Left cardiac atrium (tissue), 4 donors: Measurements from ENCODE around the gene CCDC97. TPM values are rescaled to one million over a fixed set of nuclear protein-coding genes. Genes with fewer than 3 reads are reported as not detected.
"Not testable (repeated sequence)": the region's sequence is repeated elsewhere in the genome, so short reads cannot be mapped to it uniquely, and the experiment has no call there.

Source experiments
- ATAC-seq, 2 donors: fragments of 200-7000 bp; cut with Tn5 transposase; one replicate each; pipeline ENCODE4 v1.9.1; 2020; ENCODE audit warnings: mild to moderate bottlenecking in 2 of 2, moderate library complexity in 2 of 2
- DNase-seq: peaks from one replicate; pipeline ENCODE4 v3.0.0-alpha.2; 2020
- intact Hi-C, 2 donors: fragments of 100-400 bp; cut with DNase I; formaldehyde crosslinking; loops; one replicate each; pipeline versions ENCODE4 v1.14.1 to v1.15.1; 2022 to 2023
- total RNA-seq, 2 donors: library from RNA; stranded (reverse); fragmentation: NEBNext Ultra II Directional; extraction: Animal tissue kit (Norgen Biotek cat#: 25700); gene quantifications; one replicate each; pipeline ENCODE4 v1.2.1, GENCODE V29; 2021
- donor health status: DM: no; HTN: yes; CAD: no.
- donor health status: DM: no; HTN: yes; CAD: no; lungs with severe emphysema.
- donor health status: DM: yes; HTN: yes; CAD: no.
- donor health status: Dilated cardiomyopathy.

CCDC97 gene
- total RNA-seq, 2 donors from 2014 or later: 18.0 to 18.6 TPM

DNA sequence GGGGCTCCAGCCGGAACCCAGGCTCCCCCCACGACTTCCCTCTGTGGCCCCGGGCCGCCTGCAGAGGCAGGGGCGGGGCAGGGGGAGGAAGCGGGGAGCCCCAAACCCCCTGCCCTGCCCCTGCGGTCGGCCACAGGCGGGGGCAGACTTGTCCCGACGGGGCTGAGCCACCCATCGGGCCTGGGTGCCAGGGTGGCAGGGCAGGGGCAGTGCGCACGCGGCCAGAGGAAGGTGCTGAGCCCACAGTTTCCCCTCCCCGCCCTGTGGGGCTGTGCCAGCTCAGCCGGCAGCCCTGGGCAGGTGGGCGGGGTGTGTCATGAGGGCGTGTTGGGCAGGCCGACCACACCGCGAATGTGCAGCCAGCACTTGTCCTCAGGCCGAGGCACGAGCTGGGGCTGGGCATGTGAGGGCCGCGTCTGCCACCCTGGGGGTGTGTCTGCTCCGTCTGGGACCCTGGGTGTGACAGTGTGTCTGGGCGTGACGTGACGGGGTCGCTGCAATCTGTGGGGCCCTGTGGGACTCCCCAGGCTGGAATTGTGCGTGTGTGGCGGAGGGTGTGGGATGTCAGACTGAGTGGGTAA is 17.7 kb downstream of the CCDC97 start:
- intact Hi-C loops: loop anchor here in 1 of 2 donors (10.0 kb wide), 1 partner anchor 107 kb away; the partner anchor contains the start of gene DMAC2
- peak; percentile 42 to 44 for ATAC-seq
- DNase-seq: peak; percentile 82

DNA sequence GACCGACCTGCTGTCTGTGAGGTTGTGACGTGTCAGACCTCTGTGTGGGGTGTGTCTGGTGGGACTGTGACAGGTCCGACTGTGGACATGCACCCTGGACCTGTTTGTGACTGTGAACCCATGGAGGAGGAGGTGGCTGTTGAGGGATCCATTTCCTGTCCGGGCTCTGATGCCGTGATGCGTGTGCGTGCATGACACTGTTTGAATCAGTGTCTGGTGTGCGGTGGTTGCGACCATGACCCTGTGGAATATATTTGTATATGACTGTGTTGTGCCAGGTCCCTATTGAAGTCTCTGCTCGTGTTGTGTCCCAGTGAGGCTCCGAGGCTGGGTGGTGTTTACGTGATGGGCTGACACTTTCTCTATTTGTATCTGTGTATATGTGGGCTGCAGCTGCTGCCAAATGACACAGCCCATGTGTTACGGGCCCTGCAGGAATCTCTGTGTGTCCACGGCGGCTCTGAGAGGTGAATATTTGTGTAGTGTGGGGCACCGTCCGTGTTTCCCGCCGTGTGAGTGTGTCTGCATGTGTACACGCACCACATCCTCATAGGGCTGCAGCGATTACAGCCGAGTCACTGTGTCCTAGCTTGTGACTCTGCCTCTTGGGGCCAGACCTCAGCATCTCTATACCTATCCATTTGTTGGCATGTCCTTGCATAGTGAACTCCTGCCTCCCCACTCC is 18.3 kb downstream of the CCDC97 start:
- no peak for ATAC-seq
- DNase-seq: no peak
- intact Hi-C loops: loop anchor here in 1 of 2 donors (10.0 kb wide), 1 partner anchor 107 kb away; the partner anchor contains the start of gene DMAC2

DNA sequence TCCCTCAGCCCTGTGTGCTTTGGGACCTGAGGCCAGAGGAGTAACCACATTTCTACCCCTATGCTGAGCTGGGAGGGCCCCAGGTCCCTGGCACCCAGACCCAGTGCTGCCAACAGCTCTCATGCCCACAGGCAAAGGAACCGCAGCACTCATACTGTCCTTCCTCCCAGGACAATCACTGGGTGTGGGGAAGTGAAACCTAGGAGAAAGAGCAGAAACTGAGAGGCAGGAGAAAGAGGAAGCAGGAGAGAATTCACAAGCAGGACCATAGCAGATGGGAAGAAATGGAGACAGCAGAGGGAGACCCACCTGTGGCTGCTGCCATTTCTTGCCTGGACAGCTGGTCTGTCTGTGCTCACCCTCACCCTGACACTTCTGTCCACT is 18.9 kb downstream of the CCDC97 start:
- ATAC-seq (no peak), DNase-seq (no peak)
- intact Hi-C loops: loop anchor here in 1 of 2 donors (10.0 kb wide), 1 partner anchor 106 kb away; the partner anchor contains the start of gene DMAC2

DNA sequence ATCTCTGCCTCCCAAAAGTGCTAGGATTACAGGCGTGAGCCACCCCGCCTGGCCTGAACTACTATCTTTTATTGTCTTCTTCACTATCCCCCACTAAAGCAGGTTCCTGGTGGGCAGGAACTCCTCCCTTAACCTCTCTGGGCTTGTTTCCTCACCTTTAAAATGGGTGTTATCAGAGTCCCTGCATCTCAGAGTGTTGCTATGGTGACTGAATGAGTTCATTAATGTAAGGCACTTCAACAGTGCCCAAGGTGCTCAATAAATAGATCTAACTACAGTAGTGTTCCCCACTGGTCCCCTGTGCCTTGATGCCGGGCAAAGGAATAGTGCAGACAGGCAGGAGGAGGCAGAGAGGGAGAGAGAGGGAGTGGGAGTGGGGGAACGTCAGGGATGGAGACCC is 20.5 kb downstream of the CCDC97 start:
- intact Hi-C loops: no loop called here
- DNase-seq: no peak
- no peak for ATAC-seq

DNA sequence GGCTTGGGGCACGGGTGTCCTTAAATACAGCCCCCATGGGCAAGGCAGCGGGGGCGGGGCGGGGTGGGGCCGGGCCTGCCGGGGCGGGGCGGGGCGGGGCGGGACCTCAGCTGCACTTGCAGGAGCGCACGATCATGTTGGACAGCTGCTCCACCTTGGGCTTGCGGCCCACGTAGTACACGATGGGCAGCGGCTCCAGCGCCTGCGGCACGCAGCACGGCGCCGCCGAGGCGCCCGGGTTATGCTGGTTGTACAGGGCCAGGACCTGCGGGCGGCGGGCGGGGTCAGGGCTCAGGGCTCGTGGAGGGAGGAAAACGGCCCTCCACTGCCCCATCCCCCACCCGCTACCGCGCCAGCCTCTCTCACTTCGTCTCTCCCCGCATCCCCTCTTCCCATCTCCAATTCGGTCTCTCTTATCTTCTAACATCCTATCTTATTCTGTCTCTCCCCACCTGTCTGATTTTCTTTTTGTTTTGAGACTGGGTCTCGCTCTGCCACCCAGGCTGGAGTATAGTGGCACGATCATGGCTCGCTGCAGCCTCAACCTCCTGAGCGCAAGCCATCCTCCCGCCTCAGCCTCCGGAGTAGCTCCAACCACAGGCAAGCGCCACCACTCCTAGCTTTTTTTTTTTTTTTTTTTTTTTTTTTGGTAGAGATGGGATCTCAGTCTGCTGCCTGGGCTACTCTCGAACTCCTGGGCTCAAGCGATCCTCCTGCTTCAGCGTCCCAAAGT is 21.1 kb downstream of the CCDC97 start:
- ATAC-seq: no peak
- no peak for DNase-seq
- intact Hi-C loops: no loop called here

DNA sequence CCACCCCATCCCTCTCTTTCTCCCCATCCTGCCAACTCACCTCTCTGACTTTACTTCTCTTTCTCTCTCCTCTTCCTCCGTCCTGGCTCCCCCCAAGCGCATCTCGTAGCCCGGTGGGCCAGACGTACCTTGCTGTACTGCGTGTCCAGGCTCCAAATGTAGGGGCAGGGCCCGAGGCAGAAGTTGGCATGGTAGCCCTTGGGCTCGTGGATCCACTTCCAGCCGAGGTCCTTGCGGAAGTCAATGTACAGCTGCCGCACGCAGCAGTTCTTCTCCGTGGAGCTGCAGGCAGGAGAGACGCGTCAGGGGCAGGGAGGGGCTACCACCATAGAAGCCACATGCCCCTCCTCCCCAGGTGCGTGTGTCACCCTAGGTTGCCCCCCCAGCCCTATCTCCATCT is 22.0 kb downstream of the CCDC97 start:
- intact Hi-C loops: no loop called here
- DNase-seq (no peak), ATAC-seq (no peak)

DNA sequence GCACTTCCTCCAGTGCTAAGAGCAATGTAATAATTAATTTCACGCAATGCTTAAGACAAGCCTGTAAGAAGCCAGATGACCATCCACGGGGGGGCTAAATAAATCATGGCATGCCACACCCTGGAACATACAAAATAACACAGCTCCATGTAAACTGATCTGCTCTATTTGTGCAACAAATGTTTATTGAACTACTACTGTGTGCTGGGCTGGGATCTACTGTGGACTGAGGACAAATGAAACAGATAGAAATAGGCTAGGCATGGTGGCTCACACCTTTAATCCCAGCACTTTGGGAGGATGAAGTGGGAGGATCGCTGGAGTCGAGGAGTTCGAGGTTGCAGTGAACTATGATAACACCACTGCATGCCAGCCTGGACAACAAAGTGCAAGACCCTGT is 22.5 kb downstream of the CCDC97 start:
- DNase-seq: no peak
- intact Hi-C loops: no loop called here
- ATAC-seq: no peak

DNA sequence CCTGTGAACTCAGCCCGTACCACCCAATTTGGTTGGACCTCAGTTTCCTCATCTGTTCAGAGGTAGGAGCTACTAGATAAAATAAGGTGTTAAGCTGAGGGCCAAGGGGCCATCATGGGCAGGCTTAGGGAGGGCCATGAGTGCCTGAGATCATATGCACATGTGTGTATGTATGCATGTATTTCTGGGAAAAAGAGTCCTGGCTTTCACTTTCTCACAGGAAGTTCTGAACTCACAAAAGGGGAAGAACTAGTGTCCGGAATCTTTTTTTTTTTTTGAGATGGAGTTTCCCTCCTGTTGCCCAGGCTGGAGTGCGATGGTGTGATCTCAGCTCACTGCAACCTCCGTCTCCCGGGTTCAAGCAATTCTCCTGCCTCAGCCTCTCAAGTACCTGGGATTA is 24.8 kb downstream of the CCDC97 start:
- ATAC-seq (peak; percentile 35 to 47), DNase-seq (no peak)
- intact Hi-C loops: no loop called here

DNA sequence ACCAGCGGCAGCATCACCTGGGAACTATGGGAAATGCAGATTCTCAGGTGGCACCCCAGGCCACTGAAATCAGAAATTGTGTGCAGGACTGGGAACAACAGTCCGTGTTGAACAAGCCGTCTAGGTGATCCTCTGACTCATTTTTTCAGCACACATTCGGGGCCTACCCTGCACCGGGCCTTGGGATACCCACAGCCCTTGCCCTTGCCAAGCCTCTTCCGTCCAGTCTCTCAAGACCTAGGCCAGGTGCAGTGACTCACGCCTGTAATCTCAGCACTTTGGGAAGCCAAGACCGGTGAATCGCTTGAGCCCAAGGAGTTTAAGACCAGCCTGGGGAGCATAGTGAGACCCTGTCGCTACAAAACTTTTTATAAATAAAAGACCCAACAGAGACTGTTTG is 25.5 kb downstream of the CCDC97 start:
- intact Hi-C loops: no loop called here
- ATAC-seq (no peak), DNase-seq (no peak)

DNA sequence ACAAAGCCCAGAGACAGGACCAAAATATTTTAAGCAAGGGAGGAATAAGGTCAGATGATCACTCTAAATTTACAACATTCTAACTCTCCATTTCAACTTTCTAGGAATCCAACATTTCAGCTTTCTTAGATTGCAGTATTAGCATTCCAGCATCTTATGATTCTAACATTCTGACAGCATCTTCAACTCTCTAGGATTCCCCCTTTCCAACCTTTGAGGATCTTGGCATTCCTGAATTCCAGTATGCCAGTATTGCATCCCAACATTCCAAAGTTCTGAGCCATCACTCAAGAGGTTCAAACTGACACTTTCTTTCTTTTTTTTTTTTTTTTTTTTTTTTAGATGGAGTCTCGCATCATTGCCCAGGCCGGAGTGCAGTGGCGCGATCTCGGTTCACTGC is 30.0 kb downstream of the CCDC97 start:
- intact Hi-C loops: no loop called here
- no peak for DNase-seq
- no peak for ATAC-seq

DNA sequence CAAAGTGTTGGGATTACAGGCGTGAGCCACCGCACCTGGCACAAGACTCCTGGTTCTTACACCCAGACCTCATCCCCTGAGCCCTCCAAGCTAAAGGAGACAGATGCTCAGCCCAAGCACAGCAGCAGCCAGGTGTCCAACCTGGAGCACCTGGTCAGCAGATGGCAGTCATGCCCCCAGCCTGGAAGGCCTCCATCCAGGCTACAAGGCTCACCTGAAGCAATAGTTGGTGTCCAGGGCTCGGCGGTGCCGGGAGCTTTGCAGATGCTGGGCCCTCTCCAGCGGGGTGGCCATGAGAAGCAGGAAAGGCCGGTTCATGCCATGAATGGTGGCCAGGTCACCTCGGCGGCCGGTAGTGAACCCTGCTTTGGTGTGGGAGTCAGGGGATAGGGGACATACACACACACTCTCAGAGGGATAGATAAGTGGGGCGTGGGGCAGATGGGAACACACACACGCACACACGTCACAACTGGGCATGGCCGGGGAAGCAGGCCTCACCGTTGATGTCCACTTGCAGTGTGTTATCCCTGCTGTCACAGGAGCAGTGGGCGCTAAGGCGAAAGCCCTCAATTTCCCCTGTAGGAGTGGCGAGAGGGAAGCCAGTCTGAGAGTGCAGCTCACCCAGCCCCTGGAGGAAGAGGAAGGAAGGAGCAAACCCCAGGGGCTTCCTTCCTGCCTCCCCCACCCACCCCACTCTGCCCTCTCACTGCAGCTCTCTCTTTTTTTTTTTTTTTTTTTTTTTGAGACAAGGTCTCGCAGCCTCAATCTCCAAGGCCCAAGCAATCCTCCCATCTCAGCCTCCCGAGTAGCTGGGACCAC is 31.9 kb downstream of the CCDC97 start:
- peak in 1 of 2 donors; percentile 34 for ATAC-seq
- no peak for DNase-seq
- intact Hi-C loops: no loop called here

DNA sequence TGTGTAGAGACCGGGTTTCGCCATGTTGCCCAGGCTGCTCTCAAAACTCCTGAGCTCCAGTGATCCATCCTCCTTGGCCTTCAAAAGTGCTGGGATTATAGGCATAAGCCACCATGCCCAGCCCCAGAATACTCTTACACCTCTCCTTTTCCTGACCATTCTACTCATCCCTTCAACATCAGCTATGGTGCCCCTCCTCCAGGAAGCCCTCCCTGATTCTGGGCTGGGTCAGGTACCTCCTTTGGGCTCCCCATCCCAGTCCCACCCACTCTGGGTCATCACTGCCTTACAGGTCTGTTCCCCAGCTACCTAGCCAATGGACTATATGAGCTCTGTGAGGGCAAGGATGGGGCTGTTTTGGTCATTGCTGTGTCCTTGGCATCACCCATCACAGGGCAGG is 34.2 kb downstream of the CCDC97 start:
- intact Hi-C loops: no loop called here
- DNase-seq: no peak
- ATAC-seq: no peak

DNA sequence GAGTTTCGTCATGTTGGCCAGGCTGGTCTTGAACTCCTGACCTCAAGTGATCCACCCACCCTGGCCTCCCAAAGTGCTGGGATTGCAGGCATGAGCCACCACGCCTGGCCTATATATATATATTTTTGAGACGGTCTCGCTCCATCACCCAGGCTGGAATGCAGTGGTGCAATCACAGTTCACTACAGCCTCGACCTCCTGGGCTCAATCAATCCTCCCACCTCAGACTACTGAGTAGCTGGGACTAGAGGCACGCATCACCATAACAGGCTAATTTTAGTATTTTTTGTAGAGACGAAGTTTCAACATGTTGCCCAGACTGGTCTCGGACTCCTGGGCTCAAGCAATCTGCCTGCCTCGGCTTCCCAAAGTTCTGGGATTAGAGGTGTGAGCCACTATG is 36.9 kb downstream of the CCDC97 start:
- DNase-seq, ATAC-seq, intact Hi-C loops: not testable (repeated sequence)

DNA sequence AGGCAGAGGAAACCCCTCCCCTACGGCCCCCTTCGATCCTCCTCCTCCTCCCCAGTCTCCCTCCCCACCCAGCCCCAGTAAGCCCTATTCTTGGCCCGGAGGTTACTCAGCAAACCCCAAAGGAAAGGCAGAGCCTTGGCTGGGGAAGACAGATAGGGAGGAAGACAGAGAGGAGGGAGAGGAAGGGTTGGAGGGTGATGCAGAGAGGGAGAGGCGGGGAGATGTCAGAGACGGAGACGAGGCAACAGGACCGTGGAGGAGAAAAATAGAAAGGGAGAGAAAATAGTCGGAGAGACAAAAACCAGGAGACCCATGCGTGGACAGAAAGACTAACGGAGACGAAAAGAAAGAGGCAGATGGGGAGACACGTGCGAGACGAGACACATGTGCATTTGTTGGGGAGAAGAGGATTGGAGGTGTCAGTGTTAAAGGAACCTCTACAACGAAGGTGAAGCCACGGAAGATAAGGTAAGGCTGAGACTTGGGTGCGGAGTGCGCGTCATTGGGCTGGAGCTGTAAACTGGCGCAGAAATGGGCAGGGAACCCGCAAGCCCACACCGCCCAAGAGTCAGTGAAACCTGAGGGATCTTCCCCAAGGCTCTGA is 40.9 kb downstream of the CCDC97 start:
- ATAC-seq: peak in 1 of 2 donors; percentile 1
- DNase-seq: no peak
- intact Hi-C loops: loop anchor here in 1 of 2 donors (5.0 kb wide), 1 partner anchor 39 kb away; the partner anchor contains the start of gene CCDC97

DNA sequence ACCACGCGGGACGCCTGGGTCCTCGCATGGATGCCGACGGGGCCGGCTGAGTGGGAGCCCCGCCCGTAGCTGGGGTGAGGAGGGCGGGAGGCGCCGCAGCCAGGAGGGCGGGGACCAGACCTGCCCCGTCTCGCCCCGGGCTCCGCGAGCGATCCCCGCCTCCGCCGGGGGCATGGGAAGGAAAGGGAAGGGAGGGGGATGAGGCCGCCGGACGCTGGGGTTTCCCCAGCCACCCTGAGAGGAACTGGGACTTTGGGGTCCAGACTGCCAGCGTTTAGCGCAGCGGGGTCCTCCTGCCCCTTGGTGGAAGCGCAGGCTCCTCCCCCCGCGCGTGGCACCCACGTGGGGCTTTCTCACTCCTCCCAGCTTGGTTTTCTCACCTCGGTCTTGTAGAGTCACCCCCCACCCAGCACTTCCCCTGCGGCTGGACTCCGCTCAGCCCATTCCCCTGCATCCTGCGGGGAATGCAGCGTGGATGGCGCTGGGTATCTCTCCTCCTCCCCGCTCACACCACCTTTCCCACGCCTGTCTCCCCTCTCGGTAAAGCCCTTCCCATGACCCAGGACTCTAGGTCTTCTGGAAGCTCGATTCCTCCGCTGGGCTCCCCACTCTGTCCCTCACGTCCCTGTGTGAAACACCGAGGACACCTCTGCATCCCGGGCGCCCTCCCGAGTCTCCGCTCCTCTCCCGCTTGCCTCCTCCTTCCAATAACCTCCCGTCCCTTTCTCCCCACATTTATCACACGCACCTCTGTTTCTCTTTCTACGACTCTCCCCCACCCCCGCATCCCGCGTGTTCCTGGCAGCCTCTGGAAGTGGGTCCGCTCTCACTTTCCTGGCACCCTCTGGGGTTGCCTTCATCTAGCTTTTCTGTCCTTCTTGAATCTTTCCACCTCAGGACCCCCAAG is 41.6 kb downstream of the CCDC97 start:
- intact Hi-C loops: loop anchor here in 1 of 2 donors (5.0 kb wide), 1 partner anchor 39 kb away; the partner anchor contains the start of gene CCDC97
- peak; percentile 51 to 71 for ATAC-seq
- peak; percentile 81 for DNase-seq

DNA sequence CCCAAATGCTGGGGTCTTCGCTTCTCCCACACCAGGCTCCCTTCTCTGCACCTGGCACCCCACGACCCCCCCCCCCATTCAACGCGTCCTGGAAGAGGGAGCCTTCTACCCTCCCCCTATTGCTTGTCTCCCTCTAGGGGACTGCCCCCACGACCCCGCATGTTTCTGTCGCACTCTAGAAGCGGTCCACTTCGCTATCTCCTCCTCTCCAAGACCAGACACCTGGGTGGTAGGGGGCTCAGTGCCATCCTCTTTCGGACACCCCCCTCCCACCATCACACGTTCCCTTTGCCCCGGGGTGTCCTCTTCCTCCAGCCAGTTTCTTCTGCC is 42.3 kb downstream of the CCDC97 start:
- intact Hi-C loops: loop anchor here in 1 of 2 donors (5.0 kb wide), 1 partner anchor 40 kb away; the partner anchor contains the start of gene CCDC97
- DNase-seq (no peak), ATAC-seq (no peak)

DNA sequence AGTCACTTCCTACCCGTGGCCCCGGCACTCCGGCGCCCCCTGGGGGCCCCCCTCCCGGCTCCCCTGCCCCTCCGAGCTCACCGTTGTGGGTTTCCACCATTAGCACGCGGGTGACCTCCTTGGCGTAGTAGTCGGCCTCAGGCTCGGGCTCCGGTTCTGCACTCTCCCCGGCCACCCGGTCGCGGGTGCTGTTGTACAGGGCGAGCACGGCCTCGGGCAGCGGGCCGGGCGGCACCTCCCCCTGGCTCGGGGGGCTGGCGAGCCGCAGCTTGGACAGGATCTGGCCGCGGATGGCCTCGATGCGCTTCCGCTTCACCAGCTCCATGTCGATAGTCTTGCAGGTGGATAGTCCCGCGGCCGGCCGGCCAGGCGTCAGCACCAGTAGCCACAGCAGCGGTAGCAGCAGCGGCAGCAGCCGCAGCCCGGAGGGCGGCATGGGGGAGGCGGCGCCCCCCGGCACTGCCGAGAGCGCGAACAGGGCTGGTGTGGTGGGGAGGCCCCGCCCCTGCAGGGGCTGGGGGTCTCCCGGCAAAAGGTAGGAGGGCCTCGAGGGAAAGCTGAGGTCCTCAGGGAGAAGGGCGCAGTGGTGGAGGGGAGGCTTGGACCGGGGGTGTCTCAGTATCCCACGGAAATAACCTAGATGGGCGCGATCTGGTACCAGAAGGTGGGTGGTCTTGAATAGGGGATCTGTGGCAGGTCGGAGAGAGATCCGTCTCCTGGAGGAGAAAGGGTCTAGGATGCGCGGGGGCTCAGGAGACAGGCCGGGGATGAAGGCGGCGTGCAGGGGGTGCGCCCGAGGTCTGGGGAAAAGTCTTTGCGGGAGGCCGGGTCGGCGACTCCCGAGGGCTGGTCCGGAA is 42.9 kb downstream of the CCDC97 start:
- DNase-seq: peak; percentile 73
- peak; percentile 17 to 20 for ATAC-seq
- intact Hi-C loops: loop anchor here in 1 of 2 donors (5.0 kb wide), 1 partner anchor 41 kb away; the partner anchor contains the start of gene CCDC97
